Activated CD4-positive, CD25-positive, alpha-beta regulatory T cell treated with anti-CD3 and anti-CD28 coated beads, Interleukin-2, amount 50 U/mL, for 72 hours (primary cell): ENCODE data around the gene AOPEP.

ENCODE experiments used
- DNase-seq: peaks from one replicate; pipeline ENCODE4 v3.0.0; 2021

Gene AOPEP

DNA sequence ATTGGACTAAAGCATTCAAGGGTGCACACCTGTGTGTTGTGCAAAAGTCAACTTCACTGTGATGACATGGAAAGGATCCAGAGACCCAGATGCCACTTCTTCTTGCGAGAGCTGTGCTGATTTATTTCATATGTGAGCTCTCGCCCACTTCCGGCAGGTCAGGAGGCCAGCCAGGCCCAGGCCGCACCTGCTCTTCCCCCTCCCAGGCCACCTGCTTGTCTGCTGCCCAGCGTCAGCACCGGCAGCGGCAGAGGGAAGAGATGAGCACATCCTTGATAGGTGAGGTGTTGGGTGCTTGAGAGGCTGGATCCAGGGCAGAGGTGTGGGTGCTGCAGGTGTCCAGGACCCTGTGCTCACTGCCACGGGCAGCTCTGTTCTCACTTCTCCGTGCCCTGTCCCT, 348.1 kb downstream of the AOPEP start:
- no peak for DNase-seq

DNA sequence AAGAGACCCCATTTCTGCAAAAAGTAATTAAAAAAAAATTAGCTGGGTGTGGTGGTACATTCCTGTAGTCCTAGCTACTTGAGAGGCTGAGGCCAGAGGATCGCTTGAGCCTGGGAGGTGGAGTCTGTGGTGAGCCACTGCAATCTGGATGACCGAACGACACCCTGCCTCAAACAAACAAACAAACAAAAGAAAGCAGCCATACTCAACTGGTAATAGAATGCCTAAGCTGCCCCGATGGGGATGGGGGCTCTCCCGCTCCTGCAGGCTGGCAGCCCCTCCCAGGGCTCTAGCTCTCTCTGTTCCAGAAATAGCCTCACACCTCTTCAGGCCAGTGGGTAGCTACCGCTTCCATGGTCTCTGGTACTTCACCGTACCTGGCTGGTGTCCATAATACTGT, 349.2 kb downstream of the AOPEP start:
- DNase-seq, result no peak

GRCh38 chr9:95076696-95077052, 350.2 kb downstream of the AOPEP start:
- no peak for DNase-seq

- no peak for DNase-seq
These were observed 350.7 kb downstream of the AOPEP start for GRCh38 chr9:95077053-95077765.

DNA sequence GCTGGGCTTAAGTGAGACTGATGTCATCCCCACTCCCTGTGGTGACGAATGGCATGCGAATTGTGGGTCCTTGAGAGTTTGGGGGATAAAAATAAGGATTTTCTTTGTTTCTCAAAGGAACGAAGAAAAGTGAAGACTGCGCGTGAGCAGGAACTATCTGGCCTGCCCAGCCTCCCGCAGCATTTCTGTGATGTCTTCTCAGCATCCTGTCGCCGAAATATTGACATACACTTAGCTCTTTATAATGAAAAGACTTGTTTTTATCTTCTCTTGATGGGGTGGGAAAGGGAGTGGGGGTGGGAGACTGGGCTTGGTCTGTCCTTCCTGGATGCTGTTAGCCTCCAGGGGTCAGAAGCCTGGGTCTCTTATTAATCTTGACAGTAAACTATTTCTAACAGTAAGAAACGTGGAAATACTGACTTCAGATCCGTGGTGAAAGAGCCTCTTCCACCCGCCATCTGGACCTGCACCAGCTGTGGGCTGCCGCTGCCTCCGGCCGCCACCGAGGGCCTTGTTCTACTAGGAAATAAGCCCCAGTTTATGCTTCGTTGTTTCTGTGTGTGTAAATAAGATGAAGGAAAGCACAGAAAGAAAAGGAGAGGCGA, 351.4 kb downstream of the AOPEP start:
- no peak for DNase-seq

GRCh38 chr9:95078511-95078910, 352.0 kb downstream of the AOPEP start:
- no peak for DNase-seq

DNA sequence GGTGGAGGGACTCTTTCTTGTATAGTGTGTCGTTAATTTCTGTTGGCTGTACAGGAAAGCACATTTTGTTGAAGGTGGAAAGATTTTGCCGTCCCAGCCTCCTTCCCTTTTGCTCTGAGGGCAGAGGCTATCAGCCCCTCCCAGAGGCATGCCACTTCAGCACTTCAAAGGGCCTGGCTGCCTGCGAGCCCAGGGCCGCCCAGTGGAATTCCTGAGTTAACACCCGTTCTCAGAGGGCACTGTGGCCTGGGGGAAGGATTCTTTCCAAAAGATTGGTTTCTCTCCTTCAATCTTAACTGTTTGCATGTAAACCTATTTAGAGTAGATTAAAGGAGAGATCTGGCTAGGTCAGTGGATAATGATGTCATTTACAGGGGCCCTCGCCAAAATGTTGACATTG, 352.4 kb downstream of the AOPEP start:
- DNase-seq, result no peak

DNA sequence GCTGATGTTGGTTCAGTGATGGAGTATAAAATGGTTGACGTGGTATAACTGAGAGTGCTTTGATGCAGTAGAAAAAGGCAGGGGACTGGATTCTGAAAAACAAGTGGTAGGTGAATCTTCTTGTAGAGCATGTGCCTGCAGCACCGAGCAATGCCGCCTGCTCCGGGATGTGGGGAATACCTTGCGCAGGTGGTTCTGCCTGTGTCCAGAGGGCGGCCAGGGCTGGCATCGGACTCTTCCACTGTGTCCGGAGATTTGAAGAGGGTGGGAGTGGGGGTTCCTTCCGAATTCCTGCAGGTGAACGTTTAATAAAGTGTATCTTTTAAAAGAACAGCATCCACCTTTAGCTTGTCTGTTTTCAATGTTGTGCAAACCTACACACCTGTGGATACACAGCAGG, 353.0 kb downstream of the AOPEP start:
- no peak for DNase-seq

GRCh38 chr9:95080961-95081647, 354.6 kb downstream of the AOPEP start:
- DNase-seq, result no peak

- no peak for DNase-seq
These were observed 355.5 kb downstream of the AOPEP start for GRCh38 chr9:95081998-95082397.

GRCh38 chr9:95082401-95083084, 356.0 kb downstream of the AOPEP start:
- no peak for DNase-seq

DNA sequence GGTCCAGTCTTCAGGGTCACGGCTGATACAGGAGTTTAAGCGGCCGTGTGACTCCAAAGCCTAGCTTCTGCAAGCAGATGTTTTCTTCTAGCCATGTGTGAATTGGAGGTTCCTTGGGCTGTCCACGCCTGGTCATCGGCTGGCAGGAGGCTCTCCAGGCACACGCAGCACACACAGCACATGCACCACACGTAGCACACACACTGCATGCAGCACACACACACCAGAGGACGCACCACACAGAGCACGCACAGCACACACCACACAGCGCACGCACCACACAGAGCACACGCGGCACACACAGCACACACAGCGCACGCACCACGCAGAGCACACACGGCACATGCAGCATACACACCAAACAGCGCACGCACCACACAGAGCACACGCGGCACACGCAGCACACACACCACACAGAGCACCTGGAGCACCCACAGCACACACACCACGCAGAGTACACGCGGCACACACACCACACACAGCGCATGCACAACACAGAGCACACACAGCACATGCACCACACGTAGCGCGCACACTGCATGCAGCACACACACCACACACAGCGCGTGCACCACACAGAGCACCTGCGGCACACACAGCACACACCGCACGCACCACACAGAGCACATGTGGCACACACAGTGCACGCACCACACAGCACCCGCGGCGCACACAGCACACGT, 356.7 kb downstream of the AOPEP start:
- DNase-seq, result no peak

DNA sequence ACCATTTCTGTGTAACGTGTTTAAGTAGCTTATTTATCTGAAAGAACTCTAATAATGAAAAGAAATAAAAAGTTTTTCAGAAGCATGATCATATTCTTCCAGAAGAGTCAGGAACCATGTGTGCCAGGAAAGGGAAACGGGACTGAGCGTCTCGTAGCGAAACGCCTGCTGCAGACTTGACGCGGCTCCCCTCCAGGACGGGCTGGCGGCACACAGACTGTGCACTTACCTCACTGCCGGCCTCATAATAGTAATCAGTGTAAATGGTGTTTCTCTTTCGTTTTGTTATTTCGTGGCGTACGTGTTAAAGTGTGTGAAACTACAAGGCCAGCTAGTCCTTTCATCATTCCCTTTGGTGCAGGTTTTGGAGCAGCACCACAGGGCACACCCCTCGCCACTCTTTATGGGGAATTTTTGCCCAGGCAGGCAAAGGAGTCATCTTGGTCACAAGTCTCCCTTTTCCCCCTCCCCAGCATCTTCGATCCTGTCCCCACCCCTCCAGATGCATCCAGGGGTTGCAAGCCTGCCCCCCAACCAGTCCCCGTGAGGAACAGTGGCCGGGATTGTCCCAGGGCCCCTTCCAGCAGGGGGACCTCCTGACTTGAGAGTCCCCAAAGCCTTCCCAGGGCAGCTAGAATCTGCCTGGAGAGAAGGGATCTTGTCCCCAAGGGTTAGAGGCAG, 357.9 kb downstream of the AOPEP start:
- DNase-seq, result no peak

DNA sequence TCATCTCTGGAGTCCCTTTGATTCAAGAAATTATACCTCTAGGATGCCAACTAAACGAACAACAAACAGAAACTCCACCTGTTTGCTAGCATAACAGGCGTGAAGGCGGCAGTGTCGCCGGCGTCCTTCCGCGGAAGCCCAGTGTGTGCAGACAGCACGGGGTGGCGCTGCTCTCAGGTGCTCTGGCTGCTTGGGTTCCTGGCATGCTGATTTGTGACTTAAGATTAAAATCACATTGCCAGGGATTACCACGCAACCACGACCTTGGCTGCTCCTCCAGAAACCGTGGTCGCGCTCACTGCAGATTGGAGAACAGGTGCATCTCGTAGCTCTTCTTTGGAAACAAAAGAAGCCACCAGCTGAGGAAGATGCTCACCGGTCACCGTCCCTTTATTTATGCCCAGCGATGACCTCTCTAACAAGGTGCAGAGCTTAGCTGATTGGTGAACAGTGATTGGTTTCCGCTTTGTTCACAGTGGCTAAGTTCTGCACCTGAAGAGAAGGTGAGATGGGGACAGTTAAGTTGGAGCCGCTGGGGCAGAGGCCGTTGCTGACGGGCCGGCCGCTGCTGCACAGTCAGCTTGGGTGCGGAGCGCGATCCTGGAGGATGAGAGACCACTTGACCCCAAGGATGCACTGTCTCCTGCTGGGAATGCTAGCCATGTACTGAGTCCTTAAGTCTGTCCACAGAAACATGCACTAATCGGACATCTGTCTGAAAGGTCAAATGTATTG, 358.7 kb downstream of the AOPEP start:
- DNase-seq, result no peak

DNA sequence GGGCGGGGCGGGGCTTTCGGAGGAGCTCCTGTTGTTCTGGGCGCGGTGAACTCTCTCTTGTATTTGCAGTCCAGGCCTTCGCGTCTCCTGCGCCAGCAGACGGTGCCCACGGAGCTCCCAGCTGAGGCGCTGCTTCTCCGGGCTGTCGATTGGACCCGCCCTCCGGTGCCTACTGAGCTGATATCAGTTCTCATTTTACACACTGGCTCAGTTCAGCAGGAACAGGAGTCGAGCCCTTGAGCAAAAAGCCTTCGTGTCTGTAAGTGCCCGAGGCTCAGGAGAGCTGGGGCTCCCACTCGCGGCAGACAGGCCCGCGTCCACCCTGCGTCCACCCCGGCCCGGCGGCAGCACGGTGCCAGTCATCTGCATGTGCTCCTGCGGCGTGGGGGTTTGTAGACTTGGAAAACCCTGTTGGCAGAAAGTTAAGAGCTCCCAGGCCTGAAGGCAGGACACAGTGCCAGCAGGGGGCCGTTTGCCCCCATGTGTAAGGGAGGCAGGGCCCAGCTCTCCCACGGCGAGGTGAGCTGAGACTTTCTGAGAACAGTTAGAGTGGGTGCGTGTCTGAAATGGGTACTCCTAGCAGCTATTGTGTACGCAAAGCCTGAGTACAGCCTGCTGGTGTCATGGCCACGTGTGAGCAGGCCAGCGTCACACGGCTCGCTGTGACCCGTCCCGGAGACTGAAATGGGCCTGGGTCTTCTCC, 359.5 kb downstream of the AOPEP start:
- DNase-seq, result no peak

DNA sequence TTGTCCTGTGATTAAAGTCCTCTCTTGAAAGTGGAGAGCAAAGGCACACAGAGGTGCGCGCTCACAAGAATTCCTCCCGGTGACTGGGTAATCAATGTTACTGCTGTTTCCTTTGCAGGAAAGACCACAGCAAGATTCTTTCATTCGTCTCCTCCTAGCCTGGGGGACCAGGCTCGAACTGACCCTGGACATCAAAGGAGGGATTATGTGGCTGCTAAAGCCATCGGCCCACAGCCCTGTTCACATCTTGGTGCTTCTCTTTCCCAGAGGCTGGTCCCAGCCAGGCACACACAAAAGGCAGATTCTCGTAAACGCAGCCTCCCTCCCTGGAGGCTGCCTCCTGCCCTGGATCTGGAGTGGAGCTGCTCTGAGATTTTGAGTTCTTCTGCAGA, 360.1 kb downstream of the AOPEP start:
- DNase-seq, result no peak

- no peak for DNase-seq
These were observed 361.3 kb downstream of the AOPEP start for GRCh38 chr9:95087659-95088242.

GRCh38 chr9:95088421-95089161, 362.1 kb downstream of the AOPEP start:
- DNase-seq, result no peak

DNA sequence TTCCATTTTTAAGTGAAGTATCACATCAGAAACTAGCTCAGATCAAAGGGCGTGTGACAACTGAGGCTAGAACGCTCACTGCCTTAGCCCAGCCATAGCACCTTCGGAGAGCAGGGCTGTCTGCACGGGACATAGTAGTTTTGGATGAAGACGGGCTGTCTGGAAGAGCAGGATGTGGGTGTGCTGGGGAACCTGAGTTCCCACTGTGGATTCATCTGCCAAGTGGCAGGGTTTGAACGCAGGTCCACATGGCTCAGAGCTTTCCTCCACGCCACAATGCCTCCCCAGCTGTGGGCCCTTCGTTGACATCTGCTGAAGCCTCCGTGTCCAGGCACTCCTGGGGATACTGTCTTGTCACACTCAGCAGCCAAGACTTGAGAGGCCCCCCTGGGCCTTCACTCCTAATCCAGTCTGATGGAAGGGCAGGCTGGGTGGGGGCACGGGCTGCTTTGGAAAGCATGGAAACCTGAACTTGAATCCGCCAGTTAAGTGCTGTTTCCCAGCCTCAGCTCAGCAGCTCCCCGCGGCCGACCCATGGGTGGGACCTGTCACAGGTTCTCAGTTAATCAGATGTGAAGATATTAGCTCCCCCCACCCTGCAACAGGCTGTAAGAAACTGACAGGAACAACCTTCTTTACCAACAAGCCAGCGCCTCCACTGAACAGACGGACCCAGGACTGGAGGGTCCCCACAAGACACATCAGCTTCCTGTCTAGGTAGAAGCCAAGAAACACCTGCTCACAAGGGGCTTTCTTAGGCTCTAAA, 362.9 kb downstream of the AOPEP start:
- no peak for DNase-seq
